ENCODE results near the gene PPY.
"Not testable (repeated sequence)": the region's sequence is repeated elsewhere in the genome, so short reads cannot be mapped to it uniquely, and the experiment has no call there.

PPY gene

GRCh38 chr17:43966276-43966675, 24.0 kb upstream of the PPY start:
- DNase-seq (ENCODE audit: low read depth, low spot score), result no peak

GRCh38 chr17:43962479-43962878, 20.2 kb upstream of the PPY start:
- no peak for DNase-seq (ENCODE audit: low read depth, low spot score)

GRCh38 chr17:43961954-43962353, 19.7 kb upstream of the PPY start:
- DNase-seq (ENCODE audit: low read depth, low spot score), result no peak

- not testable (repeated sequence) for DNase-seq (ENCODE audit: low read depth, low spot score)
Measured at GRCh38 chr17:43961292-43961691, 19.0 kb upstream of the PPY start.

DNA sequence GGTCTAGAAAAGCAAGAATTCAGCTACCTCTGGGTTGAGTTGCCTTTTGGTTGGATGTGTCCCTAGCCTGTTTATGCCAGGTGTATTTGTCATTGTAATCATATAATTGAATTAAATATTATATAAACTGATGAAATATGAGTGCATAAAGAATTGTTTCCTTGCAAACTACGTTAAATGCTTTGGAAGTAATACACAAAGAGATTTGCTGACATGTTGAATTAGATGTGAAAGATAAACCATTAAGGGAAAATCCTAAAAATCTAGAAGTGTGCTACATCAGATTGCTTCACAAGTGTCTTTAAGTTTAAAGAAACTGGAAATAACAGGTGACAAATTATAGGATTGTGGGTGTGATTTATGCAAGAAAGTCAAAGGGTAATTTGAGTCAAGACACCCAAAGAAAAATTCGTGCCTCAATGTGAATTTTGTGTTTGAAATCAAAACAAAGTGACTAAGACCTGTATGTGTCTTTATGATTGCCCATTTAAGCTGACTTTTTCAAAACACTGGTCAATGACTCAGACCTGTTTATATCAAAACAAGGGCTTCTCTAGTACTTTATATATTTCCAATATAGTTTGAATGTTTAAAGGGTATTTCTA, 16.6 kb upstream of the PPY start:
- DNase-seq (ENCODE audit: low read depth, low spot score), result no peak

- no peak for DNase-seq (ENCODE audit: low read depth, low spot score)
Measured at GRCh38 chr17:43956222-43956621, 13.9 kb upstream of the PPY start.

DNA sequence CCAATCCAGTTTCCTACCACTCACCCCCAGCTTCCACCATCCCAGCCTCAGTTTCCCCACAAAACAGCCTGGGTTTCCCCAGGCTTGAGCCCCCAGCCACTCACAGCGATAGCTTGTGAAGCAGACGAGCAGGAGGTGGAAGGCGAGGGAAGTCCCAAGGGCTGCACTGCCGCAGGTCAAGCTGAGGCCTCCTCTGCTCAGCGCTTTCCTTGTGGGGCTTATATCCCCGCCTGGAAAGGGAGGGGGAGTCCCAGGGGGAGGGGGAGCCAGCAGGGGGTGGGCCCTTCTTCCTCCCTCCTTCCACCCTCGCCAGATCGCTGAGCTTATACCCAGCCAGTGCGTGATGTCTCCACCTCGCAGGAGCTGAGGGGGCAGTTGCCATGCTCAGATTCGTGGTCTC, 11.5 kb upstream of the PPY start, which contains the start of gene PYY:
TSS of gene PYY (minus strand) at position 195 of the 400 bp plus-strand sequence. CDS start 457 bp downstream, outside the sequence.
- no peak for DNase-seq (ENCODE audit: low read depth, low spot score)

- DNase-seq (ENCODE audit: low read depth, low spot score), result no peak
Measured at GRCh38 chr17:43952724-43953666, 10.7 kb upstream of the PPY start.

DNA sequence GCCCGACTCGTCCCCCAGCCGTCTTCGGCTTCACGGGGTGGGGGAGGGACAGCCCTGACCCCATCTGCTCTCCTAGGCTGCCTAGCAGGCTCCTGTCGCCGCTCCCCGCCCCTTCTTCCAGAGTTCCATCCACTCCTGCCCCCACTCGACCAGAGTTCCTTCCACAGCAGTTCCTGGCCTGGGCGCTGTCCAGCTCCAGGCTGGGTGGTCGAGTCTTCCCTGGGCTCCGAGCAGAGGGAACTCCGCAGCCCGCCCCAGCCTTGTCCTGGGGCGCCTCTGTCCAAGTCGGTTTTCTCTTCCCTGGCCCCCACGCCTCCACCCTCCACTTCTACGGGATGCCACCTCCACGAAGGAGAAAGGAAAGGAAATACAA, 10.1 kb upstream of the PPY start:
- no peak for DNase-seq (ENCODE audit: low read depth, low spot score)

DNA sequence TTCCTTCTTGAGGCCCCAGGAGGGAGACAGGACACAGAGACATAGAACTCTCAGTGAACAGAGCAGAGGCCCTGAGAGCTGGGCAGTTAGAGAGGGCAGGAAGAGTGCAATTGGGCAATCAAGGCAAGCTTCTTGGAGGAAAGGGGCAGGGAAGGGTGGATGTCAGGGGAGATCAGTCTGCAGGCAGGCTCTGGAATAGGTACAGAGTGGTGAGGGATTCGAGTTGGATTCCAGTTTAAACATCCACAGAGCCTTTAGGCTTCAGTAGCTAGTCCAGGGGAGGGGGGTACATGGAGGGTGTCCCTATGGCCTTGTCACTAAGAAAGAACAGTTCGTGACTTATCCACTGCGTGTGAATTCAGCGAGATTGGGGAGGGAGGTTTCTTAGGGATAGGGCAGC, 9.5 kb upstream of the PPY start:
- DNase-seq (ENCODE audit: low read depth, low spot score), result no peak

DNA sequence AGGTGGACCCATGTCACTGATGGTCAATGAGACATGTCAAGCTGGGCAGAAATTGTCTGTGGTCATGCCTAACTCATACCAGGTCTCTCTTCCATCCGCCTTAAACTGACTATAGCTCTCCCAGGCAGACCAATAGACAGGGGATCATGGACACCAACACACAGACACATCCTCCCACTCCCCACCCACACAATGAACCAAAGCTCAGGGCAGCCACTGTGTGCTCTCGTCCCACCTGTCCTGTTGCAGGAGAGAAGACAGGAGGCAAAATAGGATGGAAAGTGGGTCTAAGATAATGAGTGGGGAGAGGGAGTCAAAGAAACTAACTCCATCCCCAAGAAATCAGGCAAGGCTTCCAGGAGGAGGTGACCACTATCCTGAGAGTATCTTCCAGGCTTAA, 8.3 kb upstream of the PPY start:
- DNase-seq (ENCODE audit: low read depth, low spot score), result no peak

GRCh38 chr17:43949781-43950180, 7.5 kb upstream of the PPY start:
- DNase-seq (ENCODE audit: low read depth, low spot score), result no peak

DNA sequence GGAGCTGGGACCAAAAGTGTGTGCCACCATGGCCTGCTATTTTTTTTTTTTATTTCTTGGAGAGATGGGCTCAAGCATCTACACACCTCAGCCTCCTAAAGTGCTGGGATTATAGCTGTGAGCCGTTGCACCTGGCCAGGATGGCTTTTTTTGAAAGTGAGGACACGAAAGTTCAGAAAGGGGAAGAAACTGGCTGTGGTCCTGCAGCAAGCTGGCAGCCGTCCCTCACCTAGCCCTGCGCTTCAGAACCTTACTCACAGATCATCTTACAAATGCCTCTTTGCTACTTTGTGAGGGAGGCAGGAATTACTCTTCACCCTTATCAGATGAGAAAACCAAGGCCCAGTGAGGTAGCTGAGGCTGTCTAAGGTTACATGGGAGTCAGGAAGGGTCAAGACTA, 4.5 kb upstream of the PPY start:
- DNase-seq (ENCODE audit: low read depth, low spot score), result no peak

- DNase-seq (ENCODE audit: low read depth, low spot score), result no peak
Measured at GRCh38 chr17:43945074-43945829, 3.0 kb upstream of the PPY start.

GRCh38 chr17:43940630-43941029, 1.6 kb downstream of the PPY start:
- no peak for DNase-seq (ENCODE audit: low read depth, low spot score)

DNA sequence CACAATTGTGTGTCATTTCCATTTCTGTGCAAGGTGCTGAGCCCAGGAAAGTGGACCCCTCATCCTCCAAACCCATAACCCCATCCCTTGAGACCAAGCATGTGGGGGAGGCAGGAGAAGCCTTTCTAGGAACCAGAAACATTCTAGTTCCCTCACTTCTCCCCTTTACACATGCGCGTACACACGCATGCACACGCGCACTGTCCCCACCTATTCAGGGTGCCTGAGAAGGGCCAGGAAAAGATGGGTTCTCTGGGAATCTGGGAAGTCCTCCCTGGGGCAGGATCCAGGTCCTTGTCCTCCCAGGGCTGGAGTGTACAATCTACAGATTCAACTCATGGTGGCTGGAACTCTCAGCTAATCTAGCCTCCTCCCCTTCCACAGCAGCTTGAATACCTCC, 2.4 kb downstream of the PPY start:
- DNase-seq (ENCODE audit: low read depth, low spot score), result no peak

DNA sequence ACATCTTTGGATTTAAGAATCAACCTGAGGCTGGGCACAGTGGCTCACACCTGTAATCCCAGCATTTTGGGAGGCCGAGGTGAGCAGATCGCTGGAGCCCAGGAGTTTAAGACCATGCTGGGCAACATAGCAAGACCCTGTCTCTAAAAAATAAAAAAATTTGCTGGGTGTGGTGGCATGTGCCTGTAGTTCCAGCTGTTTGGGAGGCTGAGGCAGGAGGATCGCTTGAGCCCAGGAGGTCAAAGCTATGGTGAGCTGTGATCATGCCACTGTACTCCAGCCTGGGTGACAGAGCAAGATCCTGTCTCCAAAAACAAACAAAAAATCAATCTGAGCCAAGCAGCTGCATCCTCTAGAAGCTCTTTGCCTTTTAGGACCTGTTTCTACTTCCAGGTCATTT, 2.8 kb downstream of the PPY start:
- not testable (repeated sequence) for DNase-seq (ENCODE audit: low read depth, low spot score)

DNA sequence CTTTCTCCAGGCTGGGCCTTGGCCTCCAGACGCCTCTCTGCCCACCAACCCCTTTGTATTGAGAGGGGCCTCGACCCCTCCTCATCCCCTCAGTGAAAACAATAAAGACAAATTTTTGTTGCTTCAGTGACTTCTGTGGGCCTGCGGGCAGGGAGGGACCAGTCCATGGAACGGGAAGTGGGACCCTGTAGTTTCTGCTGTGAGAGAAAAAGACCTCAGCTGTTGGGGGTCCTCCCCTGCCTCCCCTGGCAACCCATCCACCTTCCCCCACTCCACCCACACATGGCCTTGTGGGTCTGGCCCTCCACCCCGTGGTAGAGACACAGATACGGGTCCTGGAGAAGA, 3.5 kb downstream of the PPY start:
- no peak for DNase-seq (ENCODE audit: low read depth, low spot score)

DNA sequence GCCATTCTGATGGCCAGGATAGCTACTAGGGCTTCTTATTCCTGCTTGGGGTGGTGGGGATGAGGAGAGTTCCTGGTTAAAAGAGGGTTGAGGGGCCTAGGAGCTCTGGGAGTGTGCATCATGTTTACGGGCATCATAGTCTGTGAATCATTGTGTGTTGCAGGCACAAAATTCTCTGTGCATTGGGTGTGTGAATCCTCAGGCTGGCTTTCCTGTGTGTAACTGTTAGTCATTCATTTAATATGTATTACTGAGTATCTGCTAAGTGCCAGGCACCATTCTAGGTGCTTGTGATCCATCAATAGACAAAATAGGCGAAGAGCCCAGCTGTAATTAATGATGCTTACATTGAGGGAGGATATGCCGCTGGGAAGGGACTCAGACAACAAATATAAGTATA, 5.8 kb downstream of the PPY start:
- DNase-seq (ENCODE audit: low read depth, low spot score), result no peak

DNA sequence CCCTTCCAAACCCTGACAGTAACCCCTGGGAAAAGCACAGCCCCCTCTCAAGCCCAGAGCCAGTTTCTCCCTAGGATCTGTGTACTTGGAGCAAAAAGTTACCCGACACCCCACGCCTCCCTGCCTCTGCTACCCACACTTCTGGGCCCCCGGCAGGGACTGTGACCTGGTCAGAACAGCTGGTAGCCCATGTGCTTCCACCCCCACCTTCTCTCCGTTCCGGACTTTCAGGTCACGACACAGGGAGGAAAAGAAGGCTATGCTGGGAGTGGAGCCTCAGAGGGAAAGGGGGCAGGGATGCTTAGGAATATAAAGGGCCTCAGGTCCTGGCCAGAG, 6.4 kb downstream of the PPY start:
- no peak for DNase-seq (ENCODE audit: low read depth, low spot score)

DNA sequence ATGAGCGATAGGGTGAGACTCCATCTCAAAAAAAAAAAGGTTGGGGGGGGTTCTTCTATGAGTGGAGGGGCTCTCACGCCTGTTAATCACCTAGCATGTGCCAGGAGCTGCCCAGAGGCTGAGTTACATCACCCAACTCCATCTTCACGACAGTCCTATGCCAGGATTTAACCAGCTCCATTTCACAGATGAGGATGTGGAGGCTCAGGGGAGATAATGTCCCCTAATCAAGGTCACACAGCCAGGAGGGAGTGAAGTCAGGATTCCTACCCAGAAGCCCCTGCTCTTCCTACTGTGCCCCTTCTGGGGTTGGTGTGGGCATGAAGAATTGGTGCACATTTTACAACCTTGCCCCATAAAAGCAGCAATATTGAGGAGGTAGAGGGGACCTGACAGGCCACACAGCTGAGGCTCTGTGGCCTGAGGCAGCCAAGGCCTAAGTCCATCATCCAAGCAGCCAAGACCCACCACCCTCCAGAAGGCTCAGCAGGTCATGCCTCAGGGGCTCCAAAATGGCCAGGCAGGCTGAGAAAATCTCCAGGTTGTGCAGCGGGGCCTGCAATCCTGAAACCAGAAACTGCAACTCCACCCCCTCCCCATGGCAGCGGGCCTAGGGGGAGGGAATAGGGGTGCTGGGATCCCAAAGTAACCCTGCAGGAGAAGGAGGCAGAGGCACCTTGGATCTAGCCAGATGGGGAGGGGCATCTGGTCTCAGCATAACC, 6.9 kb downstream of the PPY start:
- DNase-seq (ENCODE audit: low read depth, low spot score), result no peak

DNA sequence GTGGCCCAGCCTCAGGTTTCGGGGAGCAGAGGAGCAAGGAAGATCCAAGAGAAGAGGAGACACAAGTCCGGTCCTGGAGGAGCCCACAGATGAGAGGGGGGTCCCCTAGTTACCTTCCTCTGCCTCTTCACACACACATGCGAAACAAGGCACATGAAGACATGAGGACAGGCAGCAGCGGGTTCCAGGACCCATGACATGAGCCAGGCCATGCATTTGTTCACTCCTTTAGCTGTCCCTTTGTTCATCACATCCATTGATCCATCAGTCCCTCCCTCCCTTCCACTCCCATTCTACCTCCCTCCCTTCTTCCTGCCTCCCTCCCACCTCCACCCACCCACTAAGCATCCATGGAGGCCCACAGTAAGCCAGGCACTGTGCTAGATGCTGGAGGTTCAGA, 9.4 kb downstream of the PPY start:
- no peak for DNase-seq (ENCODE audit: low read depth, low spot score)

Data from brain pericyte (primary cell).